Astrocyte (in vitro differentiated cells and primary cell): ENCODE results near the gene PGA3. TPM values are rescaled to one million over a fixed set of nuclear protein-coding genes. Genes with fewer than 3 reads are reported as not detected.

ENCODE experiments used
- DNase-seq: peaks from one replicate; pipeline ENCODE4 v3.0.0-alpha.2; 2010; ENCODE audit warnings: low read depth
- FAIRE-seq: peaks from 2 replicates; lab custom pipeline; 2011; peaks lifted over from hg19 to GRCh38; lab: Jason Lieb, UNC
- H2AFZ ChIP-seq: 2 replicates; pipeline ENCODE4 v1.6.0; 2012; ENCODE audit warnings: low read depth, low read length, inconsistent platforms
- H3K27ac ChIP-seq: 2 replicates; pipeline ENCODE4 v1.5.1; 2011; ENCODE audit warnings: low read depth, low read length, inconsistent platforms
- H3K27me3 ChIP-seq: 2 replicates; pipeline ENCODE4 v1.6.0; 2011; ENCODE audit warnings: low read length, inconsistent platforms; ENCODE audit not compliant: insufficient read depth
- H3K36me3 ChIP-seq: 2 replicates; pipeline ENCODE4 v1.5.1; 2011; ENCODE audit warnings: low read length, inconsistent platforms; ENCODE audit not compliant: insufficient read depth
- H3K4me1 ChIP-seq: 2 replicates; pipeline ENCODE4 v1.5.1; 2011; ENCODE audit warnings: low read length, inconsistent platforms; ENCODE audit not compliant: insufficient read depth
- H3K4me2 ChIP-seq: 2 replicates; pipeline ENCODE4 v1.6.0; 2012; ENCODE audit warnings: low read length, inconsistent platforms
- H3K4me3 ChIP-seq: 2 replicates; pipeline ENCODE4 v1.5.1; 2011; ENCODE audit warnings: low read depth, mild to moderate bottlenecking, low read length, inconsistent platforms; ENCODE audit not compliant: insufficient read depth
- H3K79me2 ChIP-seq: 2 replicates; pipeline ENCODE4 v1.6.0; 2012; ENCODE audit warnings: mild to moderate bottlenecking, low read length, inconsistent platforms; ENCODE audit not compliant: insufficient read depth
- H3K9ac ChIP-seq: 2 replicates; pipeline ENCODE4 v1.6.0; 2012; ENCODE audit warnings: mild to moderate bottlenecking, low read length, inconsistent platforms
- H3K9me3 ChIP-seq: 2 replicates; pipeline ENCODE4 v1.5.1; 2012; ENCODE audit warnings: low read depth, mild to moderate bottlenecking, low read length, inconsistent platforms; ENCODE audit not compliant: insufficient read depth
- H4K20me1 ChIP-seq: 2 replicates; pipeline ENCODE4 v1.6.0; 2012; ENCODE audit warnings: low read length, inconsistent platforms; ENCODE audit not compliant: insufficient read depth
- H3K27ac Mint-ChIP-seq: one replicate; pipeline ENCODE4 v1.8.0; 2021; ENCODE audit warnings: mild to moderate bottlenecking, mixed read lengths; ENCODE audit not compliant: unreplicated experiment
- H3K27me3 Mint-ChIP-seq: one replicate; pipeline ENCODE4 v1.8.0; 2021; ENCODE audit warnings: low read depth, mixed read lengths; ENCODE audit not compliant: unreplicated experiment
- H3K36me3 Mint-ChIP-seq: one replicate; pipeline ENCODE4 v1.8.0; 2021; ENCODE audit warnings: low read depth, mixed read lengths; ENCODE audit not compliant: unreplicated experiment
- H3K4me1 Mint-ChIP-seq: one replicate; pipeline ENCODE4 v1.8.0; 2021; ENCODE audit warnings: low read depth, mixed read lengths; ENCODE audit not compliant: unreplicated experiment
- H3K4me3 Mint-ChIP-seq: one replicate; pipeline ENCODE4 v1.8.0; 2021; ENCODE audit warnings: mild to moderate bottlenecking, moderate library complexity, mixed read lengths; ENCODE audit not compliant: unreplicated experiment
- H3K9me3 Mint-ChIP-seq: one replicate; pipeline ENCODE4 v1.8.0; 2021; ENCODE audit warnings: mild to moderate bottlenecking, mixed read lengths; ENCODE audit not compliant: unreplicated experiment
- CTCF ChIP-seq: IDR thresholded peaks from 2 replicates; pipeline ENCODE4 v1.5.1; 2011; ENCODE audit warnings: low read depth, mild to moderate bottlenecking, inconsistent platforms, low read length, moderate library complexity; ENCODE audit not compliant: insufficient read depth
- EZH2 ChIP-seq: IDR thresholded peaks from 2 replicates; pipeline ENCODE4 v1.6.1; 2012; ENCODE audit warnings: mild to moderate bottlenecking, low read length, inconsistent platforms; ENCODE audit not compliant: insufficient read depth
- total RNA-seq: library from RNA; stranded (reverse); gene quantifications from 2 replicates; pipeline ENCODE4 v1.2.1, GENCODE V29; 2021

The PGA3 gene
- total RNA-seq, 1 donor from 2014 or later: 0.43 TPM

GRCh38 chr11:61171907-61172306 is 31.4 kb upstream of the PGA3 start:
- DNase-seq (no peak), FAIRE-seq (no peak)
- peaks cover 47% of the 10 kb centered on the region for H3K27me3 Mint-ChIP-seq
- H3K4me1 Mint-ChIP-seq: no peaks in the 10 kb centered on the region
- Histone ChIP-seq H3K4me2 (no peak overlapping the region), H3K9ac (no peak overlapping the region), H4K20me1 (no peaks in the 10 kb centered on the region), H3K4me1 (no peaks in the 10 kb centered on the region), H3K79me2 (no peaks in the 10 kb centered on the region), H3K9me3 (no peaks in the 10 kb centered on the region), H3K27ac (no peak overlapping the region), H3K4me3 (no peak overlapping the region), H2AFZ (no peak overlapping the region), H3K36me3 (no peaks in the 10 kb centered on the region), H3K27me3 (peaks cover 17% of the 10 kb centered on the region)
- no peak overlapping the region for H3K27ac Mint-ChIP-seq
- peaks cover 11% of the 10 kb centered on the region for H3K9me3 Mint-ChIP-seq
- TF ChIP-seq CTCF (no peak), EZH2 (no peak)
- peaks cover 1% of the 10 kb centered on the region for H3K36me3 Mint-ChIP-seq
- no peak overlapping the region for H3K4me3 Mint-ChIP-seq

- Mint-ChIP-seq H3K4me1 (no peaks in the 10 kb centered on the region), H3K4me3 (no peak overlapping the region), H3K27me3 (peaks cover 47% of the 10 kb centered on the region), H3K27ac (no peak overlapping the region), H3K9me3 (peaks cover 11% of the 10 kb centered on the region), H3K36me3 (peaks cover 1% of the 10 kb centered on the region)
- no peaks in the 10 kb centered on the region for H3K9me3 ChIP-seq
- no peaks in the 10 kb centered on the region for H3K79me2 ChIP-seq
- TF ChIP-seq CTCF (no peak), EZH2 (no peak)
- DNase-seq (no peak), FAIRE-seq (no peak)
- H3K36me3 ChIP-seq: no peaks in the 10 kb centered on the region
- no peak overlapping the region for H3K9ac ChIP-seq
- no peaks in the 10 kb centered on the region for H4K20me1 ChIP-seq
- H3K27me3 ChIP-seq: peaks cover 17% of the 10 kb centered on the region
- no peak overlapping the region for H2AFZ ChIP-seq
- H3K4me1 ChIP-seq: no peaks in the 10 kb centered on the region
- H3K4me2 ChIP-seq: no peak overlapping the region
- H3K4me3 ChIP-seq: no peak overlapping the region
- H3K27ac ChIP-seq: no peak overlapping the region
Measured at GRCh38 chr11:61172356-61172755, 31.0 kb upstream of the PGA3 start.

- H3K36me3 Mint-ChIP-seq: peaks cover 1% of the 10 kb centered on the region
- Histone ChIP-seq H3K27me3 (peaks cover 17% of the 10 kb centered on the region), H3K36me3 (no peaks in the 10 kb centered on the region), H3K4me2 (no peak overlapping the region), H3K27ac (no peak overlapping the region), H3K4me3 (no peak overlapping the region), H3K4me1 (no peaks in the 10 kb centered on the region), H4K20me1 (no peaks in the 10 kb centered on the region), H3K79me2 (no peaks in the 10 kb centered on the region), H2AFZ (no peak overlapping the region), H3K9me3 (no peaks in the 10 kb centered on the region), H3K9ac (no peak overlapping the region)
- peak overlapping the region; percentile 55 for H3K27ac Mint-ChIP-seq
- H3K27me3 Mint-ChIP-seq: peaks cover 47% of the 10 kb centered on the region
- DNase-seq (no peak), FAIRE-seq (no peak)
- TF ChIP-seq EZH2 (no peak), CTCF (no peak)
- no peaks in the 10 kb centered on the region for H3K4me1 Mint-ChIP-seq
- H3K4me3 Mint-ChIP-seq: no peak overlapping the region
- H3K9me3 Mint-ChIP-seq: peaks cover 11% of the 10 kb centered on the region
Measured at GRCh38 chr11:61172888-61173287, 30.4 kb upstream of the PGA3 start.
